Stimulated activated CD8-positive, alpha-beta memory T cell treated with anti-CD3 and anti-CD28 coated beads, Interleukin-15, amount 100 ng/mL, for 4 hours (primary cell): Measurements from ENCODE around the gene GLRX3.

Source experiments
- DNase-seq, 2 donors: peaks; one replicate each; pipeline ENCODE4 v3.0.0-alpha.2; 2020; ENCODE audit warnings: low read depth in 2 of 2

The GLRX3 gene

GRCh38 chr10:130208807-130209206, 72.6 kb downstream of the GLRX3 start:
- DNase-seq, result no peak

- no peak for DNase-seq
Observed at GRCh38 chr10:130212746-130213145, 76.6 kb downstream of the GLRX3 start.

GRCh38 chr10:130213286-130214080, 77.3 kb downstream of the GLRX3 start:
- no peak for DNase-seq

GRCh38 chr10:130214431-130214830, 78.2 kb downstream of the GLRX3 start:
- no peak for DNase-seq

GRCh38 chr10:130215151-130215930, 79.2 kb downstream of the GLRX3 start:
- no peak for DNase-seq

- DNase-seq, result no peak
Observed at GRCh38 chr10:130215931-130216231, 79.7 kb downstream of the GLRX3 start.

- no peak for DNase-seq
Observed at GRCh38 chr10:130218181-130218641, 82.0 kb downstream of the GLRX3 start.

GRCh38 chr10:130218936-130219335, 82.7 kb downstream of the GLRX3 start:
- no peak for DNase-seq

GRCh38 chr10:130220251-130221185, 84.3 kb downstream of the GLRX3 start:
- DNase-seq, result no peak

- no peak for DNase-seq
Observed at GRCh38 chr10:130221456-130222375, 85.5 kb downstream of the GLRX3 start.

- DNase-seq, result no peak
Observed at GRCh38 chr10:130222381-130222780, 86.2 kb downstream of the GLRX3 start.

- no peak for DNase-seq
Observed at GRCh38 chr10:130224228-130224627, 88.0 kb downstream of the GLRX3 start.

- no peak for DNase-seq
Observed at GRCh38 chr10:130226012-130226411, 89.8 kb downstream of the GLRX3 start.

- no peak for DNase-seq
Observed at GRCh38 chr10:130227883-130228282, 91.7 kb downstream of the GLRX3 start.
